HG02938 (cell line): ENCODE measurements around the gene CPM.

Experiments used
- ATAC-seq: cut with Tn5 transposase; IDR thresholded peaks from one replicate; pipeline ENCODE4 v1.9.1; 2021; ENCODE audit warnings: mild to moderate bottlenecking, moderate library complexity; ENCODE audit not compliant: unreplicated experiment

CPM gene

DNA sequence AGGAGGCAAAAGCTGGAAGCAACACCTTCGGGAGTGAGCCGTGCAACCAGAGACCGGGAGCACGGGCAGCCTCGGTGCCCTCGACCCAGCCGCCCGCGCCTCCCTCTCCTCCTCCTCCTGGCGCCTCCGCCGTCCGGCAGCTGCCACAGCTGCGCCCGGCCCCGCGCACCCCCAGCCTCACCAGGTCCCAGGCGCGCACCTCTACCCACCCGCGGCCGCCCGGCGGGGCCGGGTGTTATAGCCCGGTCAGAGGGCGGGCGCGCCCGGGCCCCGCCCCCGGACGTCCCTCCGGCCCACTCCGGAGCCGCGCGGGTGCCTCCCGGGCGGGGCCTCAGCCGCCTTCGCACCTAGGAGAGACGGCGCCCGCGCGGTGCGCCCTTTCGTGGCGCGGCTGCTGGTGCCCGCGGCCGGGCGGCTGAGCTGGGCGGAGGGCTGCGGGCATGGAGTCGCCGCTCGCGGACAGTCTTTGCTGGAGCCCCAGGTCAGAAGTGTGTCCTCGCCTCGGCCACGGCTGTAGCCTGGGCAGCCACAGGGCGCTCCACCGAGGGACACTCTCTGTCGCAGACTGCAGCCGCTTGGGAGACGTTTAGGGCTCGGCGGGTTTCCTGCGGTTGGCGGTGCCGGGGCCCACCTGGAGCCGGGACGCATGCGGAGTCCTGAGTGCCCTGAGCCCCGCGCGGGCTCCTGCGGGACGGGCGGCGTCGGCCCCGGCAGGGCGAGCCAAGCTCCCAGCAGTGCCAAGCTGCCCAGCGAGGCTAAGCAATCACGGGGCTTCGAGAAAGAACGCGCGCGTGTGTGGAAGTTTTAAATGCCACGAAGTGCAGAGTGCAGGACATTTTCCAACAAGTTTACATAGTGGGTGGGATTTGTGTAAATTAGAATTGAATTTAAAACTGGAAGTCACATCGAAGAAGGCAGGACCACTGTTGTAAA is at the start of gene CPM:
TSS of gene CPM (minus strand) at position 211 of the 933 bp plus-strand sequence. CDS start 334 bp downstream, outside the sequence.
- ATAC-seq = peak; percentile 79

DNA sequence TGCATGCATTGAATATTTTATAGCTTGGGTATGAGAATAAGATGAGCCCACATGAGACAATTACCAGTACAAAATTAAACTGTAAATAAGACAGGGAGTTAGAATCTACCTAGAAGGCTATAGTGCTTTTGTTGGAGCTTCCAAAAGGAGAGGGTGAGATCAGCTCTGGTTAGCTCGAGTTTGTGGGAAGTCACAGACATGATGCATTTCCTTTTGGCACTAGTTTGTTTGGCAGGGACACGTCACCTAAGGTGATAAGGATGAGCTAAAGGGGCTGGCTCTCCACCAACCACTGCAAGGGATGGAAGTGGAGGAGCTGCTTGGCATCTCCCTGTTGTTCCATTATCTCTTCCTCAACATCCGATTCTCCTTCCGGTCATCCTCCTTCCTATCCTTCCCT is 48.5 kb upstream of the CPM start:
- no peak for ATAC-seq

GRCh38 chr12:68980476-68981212 is 47.7 kb upstream of the CPM start:
- ATAC-seq = no peak

DNA sequence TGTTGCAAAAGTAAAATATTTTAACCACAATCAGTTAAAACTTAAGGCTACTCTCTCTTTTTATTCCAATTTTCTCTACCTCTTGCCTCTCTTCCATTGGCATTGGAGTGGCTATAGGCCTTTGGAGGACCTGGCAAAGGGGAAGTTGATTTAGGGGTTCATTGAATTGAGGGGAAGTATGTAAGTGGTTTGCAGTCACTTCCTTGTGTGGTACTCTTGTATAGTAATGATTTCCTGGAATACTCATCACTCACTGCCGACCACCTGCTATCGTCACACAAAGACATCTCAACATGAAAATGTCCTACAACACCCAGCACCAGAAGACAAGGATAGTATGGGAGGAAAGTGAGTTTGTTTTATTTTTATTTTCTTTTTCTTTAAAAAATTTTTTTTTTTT is 45.7 kb upstream of the CPM start:
- ATAC-seq = no peak

- no peak for ATAC-seq
These were observed 45.1 kb upstream of the CPM start for GRCh38 chr12:68977909-68978610.

DNA sequence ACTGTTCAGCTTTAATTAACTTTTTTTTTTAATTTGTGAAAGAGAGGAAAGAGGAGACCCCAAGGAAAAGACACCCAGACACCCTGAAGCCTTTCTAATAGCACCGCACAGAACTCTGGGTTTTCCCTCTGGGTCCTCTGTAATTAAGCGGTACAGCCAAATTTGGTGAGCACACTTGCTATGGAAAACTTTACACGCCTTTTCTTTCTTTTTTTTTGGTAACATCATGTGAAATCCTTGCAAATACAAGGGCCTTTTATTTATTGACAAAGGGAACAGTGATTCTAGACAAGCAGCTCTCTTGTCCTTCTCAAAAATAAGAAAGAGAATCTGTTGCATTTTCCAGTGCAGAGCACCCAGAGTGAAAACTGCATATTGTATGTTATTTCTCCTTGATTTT is 44.4 kb upstream of the CPM start:
- ATAC-seq = no peak

- ATAC-seq = no peak
These were observed 43.4 kb upstream of the CPM start for GRCh38 chr12:68976395-68976841.

DNA sequence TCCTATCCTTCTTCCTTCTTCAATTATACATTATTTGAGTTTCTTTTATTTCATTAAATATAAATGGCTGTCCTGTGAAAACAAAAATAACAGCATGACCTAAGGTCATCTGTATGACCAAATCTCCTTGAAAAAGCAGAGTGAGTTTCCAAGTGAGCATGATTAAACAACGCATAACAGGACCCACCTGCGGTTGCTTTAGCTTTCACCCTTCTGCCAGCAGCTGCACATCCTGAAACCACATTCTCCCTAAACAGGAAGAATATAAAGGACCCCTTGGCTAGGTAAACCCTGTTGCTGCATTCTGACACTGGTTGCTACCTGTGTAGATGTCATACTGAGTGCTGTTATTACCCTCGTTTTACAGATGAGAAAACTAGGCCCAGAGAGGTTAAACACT is 42.8 kb upstream of the CPM start:
- ATAC-seq = no peak

- ATAC-seq = no peak
These were observed 39.6 kb upstream of the CPM start for GRCh38 chr12:68972595-68972994.

GRCh38 chr12:68971404-68971803 is 38.4 kb upstream of the CPM start:
- no peak for ATAC-seq

- no peak for ATAC-seq
These were observed 38.0 kb upstream of the CPM start for GRCh38 chr12:68970951-68971350.

- ATAC-seq = no peak
These were observed 37.3 kb upstream of the CPM start for GRCh38 chr12:68970306-68970705.

DNA sequence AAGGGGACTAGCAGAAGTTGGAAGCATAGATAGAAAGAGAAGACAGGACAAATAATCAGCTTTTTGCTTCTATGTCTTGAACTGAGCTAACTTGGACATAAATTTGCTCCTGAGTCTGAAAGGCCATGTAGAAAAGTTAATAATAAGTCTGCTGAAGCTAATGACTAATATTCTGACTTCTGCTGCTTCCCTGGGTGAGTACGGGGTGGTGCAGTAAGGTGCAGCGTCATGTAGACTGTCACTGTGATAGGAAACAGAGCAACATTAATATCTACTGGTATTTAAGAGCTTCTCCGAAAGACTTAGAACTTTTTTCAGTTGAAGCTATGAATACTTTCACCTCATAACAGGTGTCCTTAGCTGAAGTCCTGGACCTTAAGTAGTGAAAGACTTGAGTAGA is 34.1 kb upstream of the CPM start:
- no peak for ATAC-seq

GRCh38 chr12:68963856-68964745 is 31.1 kb upstream of the CPM start:
- ATAC-seq = no peak

DNA sequence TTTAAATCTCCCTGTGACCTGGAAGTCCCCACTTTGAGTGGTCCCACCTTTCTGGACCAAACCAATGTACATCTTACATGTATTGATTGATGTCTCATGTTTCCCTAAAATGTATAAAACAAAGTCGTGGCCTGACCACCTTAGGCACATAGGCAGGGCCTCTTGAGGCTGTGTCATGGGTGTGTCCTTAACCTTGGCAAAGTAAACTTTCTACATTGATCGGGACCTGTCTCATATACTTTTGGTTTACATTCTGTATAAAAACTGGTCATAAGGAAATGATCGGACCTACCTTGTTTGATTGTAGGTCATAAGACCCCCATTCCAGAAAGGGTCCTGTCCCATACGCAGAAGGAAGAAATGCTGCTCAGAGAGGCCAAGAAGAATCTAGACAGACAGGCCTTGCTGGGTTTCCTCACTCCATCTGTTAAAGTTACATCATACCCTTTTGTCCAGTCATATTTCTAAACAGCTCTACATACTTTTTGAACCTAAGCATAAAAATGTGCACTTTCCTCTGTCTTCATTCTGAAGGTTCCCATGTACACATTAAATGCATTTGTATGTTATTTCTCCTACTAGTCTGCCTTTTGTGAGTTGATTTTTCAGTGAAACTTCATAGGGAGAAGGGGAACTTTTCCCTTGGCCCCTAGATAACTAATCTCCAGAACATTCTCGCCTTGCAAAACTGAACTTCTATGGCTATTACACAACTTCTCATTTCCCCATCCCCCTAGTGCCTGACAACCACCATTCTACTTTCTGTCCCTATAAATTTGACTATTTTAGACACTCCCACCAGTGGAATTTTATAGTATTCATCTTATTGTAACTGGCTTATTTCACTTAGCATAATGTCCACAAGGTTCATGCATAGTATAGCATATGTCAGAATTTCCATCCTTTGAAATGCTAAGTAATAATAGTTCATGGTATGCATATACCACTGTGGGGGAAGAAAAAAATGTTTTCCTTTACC is 30.2 kb upstream of the CPM start:
- ATAC-seq = no peak

- ATAC-seq = no peak
These were observed 27.0 kb upstream of the CPM start for GRCh38 chr12:68959891-68960464.

DNA sequence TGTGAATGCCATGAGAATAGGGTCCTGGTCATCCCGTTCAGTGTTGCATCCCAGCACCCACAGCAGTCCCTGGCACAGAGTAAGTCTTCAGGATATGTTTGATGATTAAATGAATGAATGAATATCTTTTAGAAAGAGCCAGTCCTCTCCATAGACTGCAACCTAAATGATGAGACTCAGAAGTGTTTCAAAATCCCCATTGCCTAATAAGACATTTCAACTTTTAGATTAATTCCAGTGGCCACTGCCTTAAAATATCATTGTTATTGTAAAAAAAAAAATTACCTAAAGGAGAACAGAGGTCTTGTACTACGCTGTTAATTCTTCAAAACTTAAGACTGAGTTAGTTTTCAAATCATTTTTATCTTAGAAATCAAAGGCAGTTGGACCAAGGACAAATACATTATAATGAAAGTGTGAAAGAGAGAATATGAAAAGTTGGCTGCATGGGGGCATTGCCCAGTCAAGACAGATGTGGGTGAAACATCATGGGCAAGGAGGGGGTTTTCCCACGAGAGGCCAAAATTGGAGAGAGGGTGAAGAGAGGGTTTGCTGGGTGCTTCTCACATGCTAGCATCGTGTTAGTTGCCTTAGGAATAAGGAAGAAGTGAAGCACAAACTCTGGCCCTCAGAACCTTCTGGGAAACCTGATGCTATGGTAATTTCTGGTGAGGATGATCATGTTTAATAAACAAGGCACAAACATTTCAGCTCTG is 26.3 kb upstream of the CPM start:
- no peak for ATAC-seq

DNA sequence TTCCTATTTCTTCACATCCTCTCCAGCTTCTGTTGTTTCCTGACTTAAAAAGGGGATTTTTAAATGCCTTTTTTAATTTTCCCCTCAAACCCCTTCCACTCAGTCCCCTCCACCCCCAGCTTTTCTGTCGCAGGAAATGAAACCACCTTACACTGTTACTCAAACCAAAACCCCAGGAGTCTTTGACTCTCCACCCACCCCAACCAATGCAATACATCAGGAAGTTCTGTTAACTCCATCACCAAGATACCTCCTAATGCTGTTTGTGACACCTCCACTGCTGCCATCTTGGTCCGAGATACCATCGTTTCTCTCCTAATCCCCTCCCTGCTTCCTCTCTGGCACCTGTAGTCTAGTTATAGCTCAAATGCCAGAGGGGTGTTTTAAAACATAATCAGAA is 25.4 kb upstream of the CPM start:
- peak; percentile 86 for ATAC-seq
